Uterus (tissue), 4 donors: ENCODE results near the gene VSIG10L2. TPM values are rescaled to one million over a fixed set of nuclear protein-coding genes. Genes with fewer than 3 reads are reported as not detected.
"Not testable (repeated sequence)": the region's sequence is repeated elsewhere in the genome, so short reads cannot be mapped to it uniquely, and the experiment has no call there.

Source experiments
- DNase-seq, 2 donors: peaks; one replicate each; pipeline ENCODE4 v3.0.0-alpha.2; 2019 to 2020
- H3K27ac ChIP-seq, 2 donors: fragments of 200-600 bp; sonication (generic); 1 replicate in 1 of 2; 2 replicates in 1 of 2; pipeline ENCODE4 v1.5.1; 2016 to 2018
- H3K27me3 ChIP-seq, 2 donors: fragments of 200-600 bp; sonication (generic); one replicate each; pipeline ENCODE4 v1.5.1; 2018 to 2019; ENCODE audit warnings: control low read depth in 1 of 2
- H3K36me3 ChIP-seq, 2 donors: fragments of 200-600 bp; sonication (generic); one replicate each; pipeline ENCODE4 v1.5.1; 2019; ENCODE audit warnings: control low read depth in 1 of 2
- H3K4me1 ChIP-seq, 2 donors: fragments of 200-600 bp; sonication (generic); one replicate each; pipeline ENCODE4 v1.5.1; 2018 to 2019; ENCODE audit warnings: control low read depth in 1 of 2
- H3K4me3 ChIP-seq, 2 donors: fragments of 200-600 bp; sonication (generic); 1 replicate in 1 of 2; 2 replicates in 1 of 2; pipeline ENCODE4 v1.5.1; 2018 to 2019; ENCODE audit warnings: mild to moderate bottlenecking in 1 of 2
- H3K9me3 ChIP-seq, 2 donors: fragments of 200-600 bp; sonication (generic); one replicate each; pipeline ENCODE4 v1.5.1; 2019; ENCODE audit warnings: control low read depth in 1 of 2
- CTCF ChIP-seq, 4 experiments: fragments of 200-600 bp in 2 of 4; fragments of 450-650 bp in 2 of 4; sonication (generic) in 2 of 4; IDR thresholded peaks; one replicate each; pipeline ENCODE4 v1.5.1; 2016 to 2019; ENCODE audit warnings: antibody characterized with exemption in 4 of 4, mild to moderate bottlenecking in 2 of 4, moderate library complexity in 1 of 4
- POLR2A ChIP-seq, 2 donors: fragments of 450-650 bp; IDR thresholded peaks; one replicate each; pipeline ENCODE4 v1.6.1; 2016; ENCODE audit warnings: antibody characterized with exemption in 2 of 2, mild to moderate bottlenecking in 1 of 2, moderate library complexity in 1 of 2
- intact Hi-C: fragments of 100-400 bp; cut with DNase I; formaldehyde crosslinking; loops from one replicate; pipeline ENCODE4 v1.15.1; 2023; ENCODE audit warnings: low total_unique reads
- total RNA-seq, 4 donors: library from RNA; depleted of rRNA in 3 of 4; stranded (reverse); fragments of >200 nt in 3 of 4; gene quantifications; one replicate each; pipeline versions ENCODE4 v1.1.0 to v1.2.4, GENCODE V29; 2014 to 2023
- donor health status: DM: yes; HTN: yes; CAD: no.

VSIG10L2 gene
- total RNA-seq, 4 donors from 2014 or later = 1.1 to 9.5 TPM; not detected in 2

- peaks cover 0 to 5% of the 10 kb centered on the region in 2 donors for H3K27me3 ChIP-seq
- no peak overlapping the region for H3K27ac ChIP-seq
- no peaks in the 10 kb centered on the region for H3K36me3 ChIP-seq
- DNase-seq = no peak
- no peak overlapping the region for H3K4me3 ChIP-seq
- no peaks in the 10 kb centered on the region for H3K9me3 ChIP-seq
- H3K4me1 ChIP-seq = no peaks in the 10 kb centered on the region
- intact Hi-C loops = no loop called here
- TF ChIP-seq CTCF (IDR thresholded peaks at IDR 0.05) (no peak), POLR2A (IDR thresholded peaks at IDR 0.05) (no peak)
Measured at GRCh38 chr11:125979511-125979910, 33.7 kb downstream of the VSIG10L2 start.

- Histone ChIP-seq H3K4me3 (no peak overlapping the region), H3K27me3 (peaks cover 0 to 5% of the 10 kb centered on the region in 2 donors), H3K9me3 (no peaks in the 10 kb centered on the region), H3K27ac (no peak overlapping the region), H3K36me3 (no peaks in the 10 kb centered on the region), H3K4me1 (no peaks in the 10 kb centered on the region)
- intact Hi-C loops = no loop called here
- TF ChIP-seq POLR2A (IDR thresholded peaks at IDR 0.05) (no peak), CTCF (IDR thresholded peaks at IDR 0.05) (no peak)
- no peak for DNase-seq
Measured at GRCh38 chr11:125980436-125980835, 34.6 kb downstream of the VSIG10L2 start.

- intact Hi-C loops = no loop called here
- TF ChIP-seq CTCF (IDR thresholded peaks at IDR 0.05) (no peak), POLR2A (IDR thresholded peaks at IDR 0.05) (no peak)
- no peak overlapping the region for H3K4me3 ChIP-seq
- no peaks in the 10 kb centered on the region for H3K9me3 ChIP-seq
- H3K36me3 ChIP-seq = no peaks in the 10 kb centered on the region
- H3K4me1 ChIP-seq = no peaks in the 10 kb centered on the region
- no peak for DNase-seq
- peaks cover 0 to 5% of the 10 kb centered on the region in 2 donors for H3K27me3 ChIP-seq
- no peak overlapping the region for H3K27ac ChIP-seq
Measured at GRCh38 chr11:125982348-125982730, 36.5 kb downstream of the VSIG10L2 start.

DNA sequence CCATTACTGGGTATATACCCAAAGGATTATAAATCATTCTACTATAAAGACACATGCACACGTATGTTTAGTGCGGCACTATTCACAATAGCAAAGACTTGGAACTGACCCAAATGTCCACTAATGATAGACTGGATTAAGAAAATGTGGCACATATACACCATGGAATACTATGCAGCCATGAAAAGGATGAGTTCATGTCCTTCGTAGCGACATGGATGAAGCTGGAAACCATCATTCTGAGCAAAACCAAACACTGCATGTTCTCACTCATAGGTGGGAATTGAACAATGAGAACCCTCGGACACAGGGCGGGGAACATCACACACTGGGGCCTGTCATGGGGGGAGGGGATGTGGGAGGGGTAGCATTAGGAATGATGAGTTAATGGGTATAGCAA lies 40.1 kb downstream of the VSIG10L2 start:
- H3K4me1 ChIP-seq, H3K4me3 ChIP-seq, H3K36me3 ChIP-seq, intact Hi-C loops, H3K27me3 ChIP-seq, H3K9me3 ChIP-seq, DNase-seq, H3K27ac ChIP-seq: not testable (repeated sequence)

GRCh38 chr11:125987066-125987641 lies 41.3 kb downstream of the VSIG10L2 start:
- no peak for DNase-seq
- TF ChIP-seq POLR2A (IDR thresholded peaks at IDR 0.05) = no peak
- TF ChIP-seq CTCF (IDR thresholded peaks at IDR 0.05) = no peak
- peak overlapping the region; percentile 18 to 32 for H3K27ac ChIP-seq
- no peaks in the 10 kb centered on the region for H3K27me3 ChIP-seq
- no peaks in the 10 kb centered on the region for H3K36me3 ChIP-seq
- intact Hi-C loops = no loop called here
- H3K4me3 ChIP-seq = no peak overlapping the region
- H3K9me3 ChIP-seq = no peaks in the 10 kb centered on the region
- no peaks in the 10 kb centered on the region for H3K4me1 ChIP-seq

DNA sequence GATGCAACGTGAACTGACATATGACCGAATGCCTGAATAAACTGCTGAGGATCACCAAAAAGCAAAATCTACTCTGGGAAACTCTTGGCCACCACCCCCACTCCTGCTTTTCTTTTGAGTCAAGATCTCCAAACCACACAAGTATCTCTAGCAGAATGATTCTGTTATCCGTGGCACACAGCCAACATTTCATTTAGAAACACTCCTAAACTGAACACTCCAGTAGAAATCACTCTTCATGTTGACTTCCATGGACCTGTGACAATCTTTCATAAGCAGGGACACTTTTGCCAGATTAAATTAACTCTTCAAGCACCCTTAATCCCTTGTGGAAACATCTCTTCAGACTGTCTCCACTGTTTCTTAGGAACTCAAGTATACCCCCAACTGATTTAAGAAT lies 44.4 kb downstream of the VSIG10L2 start:
- Histone ChIP-seq H3K9me3 (no peaks in the 10 kb centered on the region), H3K27ac (peak overlapping the region; percentile 18 to 50), H3K4me1 (peaks cover 0 to 7% of the 10 kb centered on the region in 2 donors), H3K4me3 (no peak overlapping the region), H3K36me3 (no peaks in the 10 kb centered on the region), H3K27me3 (no peaks in the 10 kb centered on the region)
- TF ChIP-seq CTCF (IDR thresholded peaks at IDR 0.05) = no peak
- TF ChIP-seq POLR2A (IDR thresholded peaks at IDR 0.05) = no peak
- DNase-seq = peak; percentile 36 to 65
- intact Hi-C loops = no loop called here
